Stimulated activated CD8-positive, alpha-beta memory T cell treated with anti-CD3 and anti-CD28 coated beads, Interleukin-15, amount 100 ng/mL, for 4 hours (primary cell): ENCODE measurements around the gene SYDE2.
"Not testable (repeated sequence)": the region's sequence is repeated elsewhere in the genome, so short reads cannot be mapped to it uniquely, and the experiment has no call there.

ENCODE experiments used
- DNase-seq, 2 donors: peaks; one replicate each; pipeline ENCODE4 v3.0.0-alpha.2; 2020; ENCODE audit warnings: low read depth in 2 of 2

Gene SYDE2

GRCh38 chr1:85174503-85174902, 26.3 kb downstream of the SYDE2 start:
- DNase-seq: no peak

DNA sequence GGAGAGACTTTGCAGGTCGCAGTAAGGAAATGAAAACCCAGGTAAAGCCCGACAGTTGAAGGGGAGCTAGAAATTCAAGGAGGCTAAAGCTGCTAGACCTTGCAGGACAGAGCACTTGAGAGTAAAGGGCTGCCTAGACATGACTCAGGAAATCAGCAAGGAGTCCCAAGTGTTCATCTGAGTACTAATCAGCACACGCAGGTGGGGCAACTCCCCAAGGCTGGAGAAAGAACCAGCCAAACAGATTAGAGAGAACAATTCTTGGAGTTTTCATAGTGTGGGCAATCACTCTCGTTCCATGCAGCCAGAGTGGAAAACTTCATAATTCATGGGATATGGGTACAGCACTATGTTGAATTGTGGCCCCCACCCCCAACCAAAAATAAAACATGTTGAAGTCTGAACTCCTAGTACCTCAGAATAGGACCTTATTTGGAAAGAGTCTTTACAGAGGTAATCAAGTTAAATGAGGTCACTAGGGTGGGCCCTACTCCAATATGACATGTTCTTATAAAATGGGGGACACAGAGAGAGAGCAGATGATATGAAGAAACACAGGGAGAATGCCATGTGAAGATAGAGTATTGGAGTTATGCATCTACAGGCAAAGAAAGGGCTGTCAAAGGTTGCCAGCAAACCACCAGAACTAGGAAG, 28.0 kb downstream of the SYDE2 start:
- no peak for DNase-seq

- no peak for DNase-seq
Observed at GRCh38 chr1:85171721-85172120, 29.1 kb downstream of the SYDE2 start.

GRCh38 chr1:85168884-85169283, 31.9 kb downstream of the SYDE2 start:
- DNase-seq: no peak

- DNase-seq: no peak
Observed at GRCh38 chr1:85166351-85166750, 34.5 kb downstream of the SYDE2 start.

- DNase-seq: no peak
Observed at GRCh38 chr1:85158910-85159309, 41.9 kb downstream of the SYDE2 start.

DNA sequence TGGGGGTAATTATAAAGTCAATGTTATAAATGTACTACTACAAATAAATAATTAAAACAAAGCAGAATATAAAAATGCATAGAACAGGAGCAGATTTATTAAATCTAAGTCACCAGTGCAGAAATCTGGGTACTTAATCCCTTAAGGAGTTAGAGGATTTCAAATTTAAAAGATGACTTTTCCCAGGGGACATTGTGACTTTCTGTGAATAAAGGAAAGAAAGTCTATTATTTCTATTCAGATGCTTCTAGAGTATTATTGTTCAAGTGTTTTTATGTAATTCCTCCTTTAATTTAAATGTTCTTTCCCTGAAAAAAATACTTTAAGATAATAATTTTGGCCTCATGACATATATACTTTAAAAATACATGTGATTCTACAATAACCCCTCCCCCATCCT, 43.4 kb downstream of the SYDE2 start:
- DNase-seq: no peak

- no peak for DNase-seq
Observed at GRCh38 chr1:85153149-85153891, 47.5 kb downstream of the SYDE2 start.

DNA sequence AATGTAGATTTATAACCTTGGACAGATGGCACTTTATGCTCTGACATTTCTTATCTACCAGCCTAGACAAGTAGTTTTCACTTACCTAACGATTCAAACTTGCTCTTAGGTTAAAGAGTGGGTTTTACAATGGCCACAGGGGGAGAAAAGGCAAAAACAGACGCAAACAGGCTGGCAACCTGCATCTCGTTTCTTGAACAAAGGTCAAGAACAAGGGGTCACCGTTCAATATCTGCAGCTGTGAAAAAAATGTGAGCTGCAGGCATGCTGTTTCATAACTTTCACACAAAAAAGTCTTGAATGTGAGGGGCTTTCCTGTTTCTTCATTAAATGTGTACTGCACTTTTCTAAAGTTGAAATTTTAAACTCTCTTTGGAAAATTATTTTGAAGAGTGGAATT, 49.4 kb downstream of the SYDE2 start:
- no peak for DNase-seq

GRCh38 chr1:85149805-85150204, 51.0 kb downstream of the SYDE2 start:
- DNase-seq: no peak

- DNase-seq: no peak
Observed at GRCh38 chr1:85148524-85149250, 52.1 kb downstream of the SYDE2 start.

- no peak for DNase-seq
Observed at GRCh38 chr1:85146972-85147359, 53.9 kb downstream of the SYDE2 start.

- DNase-seq: not testable (repeated sequence)
Observed at GRCh38 chr1:85146298-85146971, 54.4 kb downstream of the SYDE2 start.

GRCh38 chr1:85144351-85144750, 56.5 kb downstream of the SYDE2 start:
- no peak for DNase-seq

- DNase-seq: no peak
Observed at GRCh38 chr1:85142753-85143152, 58.1 kb downstream of the SYDE2 start.

DNA sequence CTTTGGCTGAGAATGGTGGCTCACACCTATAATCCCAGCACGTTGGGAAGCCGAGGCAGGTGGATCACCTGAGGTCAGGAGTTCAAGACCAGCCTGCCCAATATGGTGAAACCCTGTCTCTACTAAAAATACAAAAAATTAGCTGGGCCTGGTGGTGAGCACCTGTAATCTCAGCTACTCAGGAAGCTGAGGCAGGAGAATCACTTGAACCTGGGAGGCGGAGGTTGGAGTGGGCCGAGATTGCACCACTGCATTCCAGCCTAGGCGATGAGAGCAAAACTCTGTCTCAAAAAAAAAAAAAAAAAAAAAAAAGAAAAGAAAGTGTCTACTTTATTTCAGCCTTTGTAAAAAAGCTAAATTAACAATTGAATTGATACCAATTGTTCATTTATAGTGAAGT, 62.4 kb downstream of the SYDE2 start:
- not testable (repeated sequence) for DNase-seq

DNA sequence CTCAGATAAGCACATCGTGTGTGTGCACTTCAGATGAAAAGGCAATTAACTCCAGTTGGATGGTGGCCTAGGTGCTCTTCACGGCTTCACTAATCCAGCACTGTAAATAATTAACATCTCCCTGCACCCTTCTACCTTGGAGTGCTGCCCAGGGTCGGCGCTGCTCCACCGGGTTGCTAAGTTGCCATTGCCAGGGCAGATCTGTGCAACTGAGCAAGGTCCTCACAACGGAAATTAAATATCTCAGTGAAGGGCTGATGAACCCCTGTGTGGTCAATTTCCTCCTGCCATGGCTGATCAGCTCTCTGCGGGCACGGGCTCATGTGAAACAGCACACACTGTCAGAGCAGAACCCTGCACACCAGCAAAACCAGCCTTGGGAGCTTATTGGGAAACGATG, 63.2 kb downstream of the SYDE2 start:
- DNase-seq: no peak

GRCh38 chr1:85135392-85135798, 65.4 kb downstream of the SYDE2 start:
- DNase-seq: no peak

DNA sequence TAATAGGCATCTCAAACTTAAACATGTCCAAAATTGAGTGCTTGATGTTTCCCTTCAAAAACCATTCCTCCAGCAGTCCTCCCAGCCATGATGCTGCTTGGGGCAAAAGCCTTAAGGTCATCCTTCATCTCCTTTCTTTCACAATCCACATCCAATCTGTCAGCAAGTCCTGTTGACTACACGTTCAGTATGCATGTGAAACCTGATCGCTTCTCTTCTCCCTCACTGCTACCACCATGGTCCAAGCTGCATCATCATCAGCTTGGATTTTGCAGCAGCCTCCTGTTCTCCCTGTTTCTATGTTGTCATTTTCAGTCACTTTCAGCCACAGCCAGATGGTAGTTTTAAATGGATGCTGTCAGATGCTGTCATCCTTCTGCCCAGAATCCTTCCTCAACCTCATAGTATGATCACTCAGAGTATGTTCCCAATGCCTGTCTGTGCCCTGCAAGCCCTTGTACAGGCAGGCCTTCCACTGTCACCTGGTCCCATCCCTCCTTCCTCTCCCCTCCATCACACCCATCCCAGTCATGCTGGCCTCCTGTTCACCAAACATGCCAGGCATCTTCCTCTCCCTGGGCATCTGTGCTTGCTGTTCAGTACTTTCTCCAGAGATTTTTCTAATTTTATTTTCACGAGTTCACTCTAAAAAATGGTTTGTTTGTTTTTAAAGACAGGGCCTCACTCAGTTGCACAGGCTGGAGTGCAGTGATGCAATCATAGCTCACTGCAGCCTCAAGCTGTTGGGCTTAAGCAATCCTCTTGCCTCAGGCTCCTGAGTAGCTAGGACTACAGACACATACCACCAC, 66.0 kb downstream of the SYDE2 start:
- no peak for DNase-seq

DNA sequence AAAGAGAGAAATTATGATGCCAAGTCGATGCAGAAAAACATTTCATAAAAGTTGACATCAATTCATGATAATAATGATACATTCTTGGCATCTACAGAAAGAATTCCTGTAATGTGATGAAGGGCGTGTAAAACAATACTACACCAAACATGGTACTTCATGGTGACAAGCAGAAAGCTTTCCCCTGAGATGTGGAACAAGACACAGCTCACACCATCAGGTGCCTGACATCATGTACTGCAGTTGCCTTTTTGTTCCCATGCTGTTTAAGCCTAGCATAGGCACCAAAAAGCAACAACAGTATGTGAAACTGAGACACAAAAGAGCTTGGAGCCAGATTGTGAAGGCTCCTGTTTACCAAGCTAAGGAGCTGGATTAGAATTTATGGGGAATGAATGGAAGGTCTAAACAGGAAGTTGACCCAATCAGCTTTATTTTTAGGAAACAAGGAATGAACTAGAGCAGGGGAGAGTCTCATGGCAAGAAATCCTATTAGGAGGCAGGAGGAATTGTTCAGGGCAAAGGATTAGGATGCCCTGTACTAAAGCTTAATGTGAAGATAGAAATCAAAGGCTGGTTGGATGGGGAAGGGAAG, 67.2 kb downstream of the SYDE2 start:
- DNase-seq: no peak

GRCh38 chr1:85132078-85132720, 68.6 kb downstream of the SYDE2 start:
- no peak for DNase-seq
